ENCODE measurements around the gene TEX19.

TEX19 gene

GRCh38 chr17:82358465-82359350 is at the start of gene TEX19:
TEX19 (plus strand) TSS chr17:82359247; CDS start chr17:82362151, 2,904 bp downstream.
- no peak for DNase-seq

GRCh38 chr17:82309656-82310570 is 49.1 kb upstream of the TEX19 start:
- no peak for DNase-seq

- no peak for DNase-seq
Measured at GRCh38 chr17:82310877-82311276, 48.2 kb upstream of the TEX19 start.

- no peak for DNase-seq
Measured at GRCh38 chr17:82311971-82312370, 47.1 kb upstream of the TEX19 start.

- DNase-seq: no peak
Measured at GRCh38 chr17:82313195-82314011, 45.6 kb upstream of the TEX19 start.

- DNase-seq: no peak
Measured at GRCh38 chr17:82314012-82314726, 44.9 kb upstream of the TEX19 start.

GRCh38 chr17:82314727-82315605 is 44.1 kb upstream of the TEX19 start:
- no peak for DNase-seq

- DNase-seq: no peak
Measured at GRCh38 chr17:82315703-82316358, 43.2 kb upstream of the TEX19 start.

GRCh38 chr17:82316651-82317393 is 42.2 kb upstream of the TEX19 start:
- no peak for DNase-seq

GRCh38 chr17:82317394-82318168 is 41.5 kb upstream of the TEX19 start, which contains the start of gene CD7:
CD7 (minus strand) TSS chr17:82317608; CDS start chr17:82317495, 113 bp downstream.
- no peak for DNase-seq

- DNase-seq: no peak
Measured at GRCh38 chr17:82318169-82318498, 40.9 kb upstream of the TEX19 start.

GRCh38 chr17:82318772-82319606 is 40.1 kb upstream of the TEX19 start:
- no peak for DNase-seq

- no peak for DNase-seq
Measured at GRCh38 chr17:82319619-82320062, 39.4 kb upstream of the TEX19 start.

GRCh38 chr17:82320140-82320840 is 38.8 kb upstream of the TEX19 start:
- DNase-seq: no peak

GRCh38 chr17:82320956-82321927 is 37.8 kb upstream of the TEX19 start:
- no peak for DNase-seq

GRCh38 chr17:82321947-82322466 is 37.0 kb upstream of the TEX19 start:
- no peak for DNase-seq
